ENCODE measurements around the gene CRHR1. TPM values are rescaled to one million over a fixed set of nuclear protein-coding genes. Genes with fewer than 3 reads are reported as not detected.

CRHR1 gene
- polyA plus RNA-seq, 1 of the 3 experiments (the other 2 are of a cell fraction) = 0.13 TPM

- 51% methylated on average over 2 of the region's 2 CpGs for WGBS (ENCODE audit: low lambda C conversion rate)
- no peaks in the 10 kb centered on the region for H3K4me1 ChIP-seq (ENCODE audit: control insufficient read depth in 1 of 2, insufficient read depth in 2 of 2, low read depth in 1 of 2, low read length in 1 of 2)
- H3K27ac ChIP-seq (ENCODE audit: low read depth in 2 of 2, low read length in 1 of 2) = no peak overlapping the region
- no peak overlapping the region for H3K4me2 ChIP-seq
- H3K9ac ChIP-seq = no peak overlapping the region
- H3F3A ChIP-seq (replicated peaks; ENCODE audit: insufficient read depth) = no peaks in the 10 kb centered on the region
- no peaks in the 10 kb centered on the region for H3K79me2 ChIP-seq (ENCODE audit: insufficient read depth)
- H4K20me1 ChIP-seq (ENCODE audit: insufficient read depth) = no peaks in the 10 kb centered on the region
- TF ChIP-seq USF1 (IDR thresholded peaks at IDR 0.05; ENCODE audit: borderline replicate concordance, low read depth) = no peak
- no peak for TF ChIP-seq EZH2phosphoT487 (IDR thresholded peaks at IDR 0.05; ENCODE audit: borderline replicate concordance, low read depth)
- H3K36me3 ChIP-seq (replicated peaks in 1 of 2; ENCODE audit: control insufficient read depth in 1 of 2, insufficient read depth in 2 of 2, low read length in 1 of 2) = no peaks in the 10 kb centered on the region
- no peak for DNase-seq
- no peaks in the 10 kb centered on the region for H3K9me2 ChIP-seq
- ChIA-PET CTCF (interaction anchor here (4.6 kb wide), 1 partner anchor 10 kb away, joined by 34 read pairs; the partner anchor contains the start of gene MAPT), POLR2A (no interaction called here)
- no peak overlapping the region for H3K4me3 ChIP-seq (ENCODE audit: low read depth in 2 of 2, low read length in 1 of 2)
- H3K27me3 ChIP-seq (ENCODE audit: insufficient read depth) = peaks cover 12% of the 10 kb centered on the region; the same call in 1 of the 2 replicates
- H2AFZ ChIP-seq (ENCODE audit: low read depth) = no peak overlapping the region
- H3K9me3 ChIP-seq = no peaks in the 10 kb centered on the region
These were observed 98.9 kb downstream of the CRHR1 start for GRCh38 chr17:45883063-45883462.

Other genes starting within 250 kb of the CRHR1 start
- gene SPPL2C, start 60.6 kb downstream of the CRHR1 start, polyA plus RNA-seq (2012; rRNA removed) = not detected in 2 replicates
- gene MAPT, start 110.2 kb downstream of the CRHR1 start, polyA plus RNA-seq (2012; rRNA removed) = 0.47 and 0.74 TPM in 2 replicates
- gene STH, start 214.9 kb downstream of the CRHR1 start, polyA plus RNA-seq (2012; rRNA removed) = not detected in 2 replicates

Data from SK-N-SH (cell line).